Activated CD8-positive, alpha-beta T cell treated with anti-CD3 and anti-CD28 coated beads, Interleukin-2, amount 10 ng/mL, durations not matched to agents 7 days and 5 days (primary cell): ENCODE results near the gene MSI2. TPM values are rescaled to one million over a fixed set of nuclear protein-coding genes. Genes with fewer than 3 reads are reported as not detected.
A peak's percentile ranks its signal among the peaks of the same experiment; 100 is the strongest.

Source experiments
- ATAC-seq: fragments of 150-1000 bp; cut with Tn5 transposase; one replicate; pipeline ENCODE4 v1.10.0; 2021; ENCODE audit warnings: moderate library complexity
- CTCF ChIA-PET: fragments of 350-600 bp; sonication (Branson Sonifier 250); formaldehyde crosslinking; loops from one replicate; lab custom pipeline; 2021; ENCODE audit warnings: antibody characterized with exemption; lab: Charles Lee
- POLR2A ChIA-PET: fragments of 350-600 bp; sonication (Branson Sonifier 250); formaldehyde crosslinking; loops from one replicate; lab custom pipeline; 2021; ENCODE audit warnings: antibody characterized with exemption; lab: Charles Lee
- DNase-seq: peaks from one replicate; pipeline ENCODE4 v3.0.0-alpha.2; 2020
- H3K27ac Mint-ChIP-seq: one replicate; pipeline ENCODE4 v1.8.0; 2021; ENCODE audit warnings: mild to moderate bottlenecking, mixed read lengths
- H3K27me3 Mint-ChIP-seq: one replicate; pipeline ENCODE4 v1.8.0; 2021; ENCODE audit warnings: low read depth, mixed read lengths
- H3K36me3 Mint-ChIP-seq: one replicate; pipeline ENCODE4 v1.8.0; 2021; ENCODE audit warnings: low read depth, mixed read lengths
- H3K4me1 Mint-ChIP-seq: one replicate; pipeline ENCODE4 v1.8.0; 2021; ENCODE audit warnings: low read depth, mixed read lengths
- H3K4me3 Mint-ChIP-seq: one replicate; pipeline ENCODE4 v1.8.0; 2021; ENCODE audit warnings: mild to moderate bottlenecking, mixed read lengths
- H3K9me3 Mint-ChIP-seq: one replicate; pipeline ENCODE4 v1.8.0; 2022; ENCODE audit warnings: mixed read lengths; ENCODE audit not compliant: insufficient read depth
- total RNA-seq, 2 experiments: library from RNA; stranded (reverse); gene quantifications; one replicate each; pipeline ENCODE4 v1.2.3, GENCODE V29; 2021

MSI2 gene
- total RNA-seq, 2 experiments from 2014 or later = 123 to 125 TPM

DNA sequence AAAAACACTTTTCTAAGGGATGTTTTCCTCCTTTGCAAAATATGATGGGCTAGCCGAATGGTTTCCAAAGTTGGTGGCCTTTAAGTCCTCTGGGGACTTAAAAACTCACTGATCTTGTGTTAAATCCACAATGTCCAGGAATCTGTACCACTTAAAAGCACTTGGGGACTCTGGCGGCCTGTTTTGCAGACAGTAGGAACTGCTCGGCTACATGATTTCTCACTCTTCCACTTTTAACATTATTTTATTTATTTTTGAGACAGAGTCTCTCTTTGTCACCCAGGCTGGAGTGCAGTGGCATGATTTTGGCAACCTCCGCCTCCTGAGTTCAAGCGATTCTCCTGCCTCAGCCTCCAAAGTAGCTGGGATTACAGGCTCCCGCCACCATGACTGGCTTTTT is 9.1 kb upstream of the MSI2 start:
- H3K4me3 Mint-ChIP-seq = no peak overlapping the region
- H3K4me1 Mint-ChIP-seq = peaks cover 9% of the 10 kb centered on the region
- no peak for DNase-seq
- no peak overlapping the region for H3K27ac Mint-ChIP-seq
- peaks cover 5% of the 10 kb centered on the region for H3K36me3 Mint-ChIP-seq
- H3K27me3 Mint-ChIP-seq = peaks cover 5% of the 10 kb centered on the region
- ChIA-PET CTCF (interaction anchor here (1.5 kb wide), 1 partner anchor 425 kb away, joined by 5 read pairs; no protein-coding TSS in a partner anchor), POLR2A (no interaction called here)
- ATAC-seq = no peak
- H3K9me3 Mint-ChIP-seq = peaks cover 14% of the 10 kb centered on the region

DNA sequence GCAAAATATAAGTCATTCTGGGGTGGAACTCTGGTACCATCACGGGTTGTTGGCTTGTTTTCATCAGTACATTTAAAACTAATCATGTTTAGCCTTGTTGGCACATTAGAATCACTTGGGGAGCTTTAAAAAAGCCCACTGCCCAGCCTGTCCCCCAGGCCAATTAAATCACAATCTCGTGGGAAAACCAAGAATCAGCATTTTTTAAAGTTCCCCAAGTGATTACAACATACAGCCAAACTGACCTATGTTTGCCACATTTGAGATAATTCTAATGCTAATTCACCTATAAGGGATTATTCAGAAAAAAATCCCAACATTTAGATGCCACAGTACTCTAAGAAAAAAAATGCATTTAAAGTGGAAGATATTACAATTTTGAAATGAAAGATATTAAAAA is 8.4 kb upstream of the MSI2 start:
- DNase-seq (no peak), ATAC-seq (no peak)
- H3K27me3 Mint-ChIP-seq = peaks cover 5% of the 10 kb centered on the region
- peaks cover 14% of the 10 kb centered on the region for H3K9me3 Mint-ChIP-seq
- CTCF ChIA-PET = no interaction called here
- no peak overlapping the region for H3K27ac Mint-ChIP-seq
- no peak overlapping the region for H3K4me3 Mint-ChIP-seq
- POLR2A ChIA-PET = no interaction called here
- peaks cover 7% of the 10 kb centered on the region for H3K4me1 Mint-ChIP-seq
- H3K36me3 Mint-ChIP-seq = peaks cover 5% of the 10 kb centered on the region

DNA sequence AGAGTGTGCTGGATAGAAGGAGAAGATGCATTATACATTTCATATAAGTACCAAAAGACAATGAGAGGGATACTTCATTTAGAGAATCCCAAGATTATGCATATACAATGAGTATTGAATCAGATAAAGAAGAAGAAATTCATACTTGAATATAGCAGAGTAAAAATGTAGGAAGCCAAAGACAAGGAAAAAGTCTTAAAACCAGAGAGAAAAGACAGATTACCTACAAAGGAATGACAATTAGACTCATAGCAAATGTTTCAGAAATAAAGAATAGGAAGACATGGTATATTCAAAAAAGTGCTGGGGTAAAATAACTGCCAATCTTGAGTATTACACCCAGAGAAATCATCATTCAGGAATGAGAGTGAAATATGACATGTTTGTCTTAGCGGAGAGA is 6.8 kb upstream of the MSI2 start:
- POLR2A ChIA-PET = no interaction called here
- Mint-ChIP-seq H3K4me3 (no peak overlapping the region), H3K36me3 (peaks cover 5% of the 10 kb centered on the region), H3K9me3 (peaks cover 14% of the 10 kb centered on the region), H3K27me3 (peaks cover 10% of the 10 kb centered on the region), H3K4me1 (peaks cover 5% of the 10 kb centered on the region), H3K27ac (no peak overlapping the region)
- ATAC-seq (no peak), DNase-seq (no peak)
- CTCF ChIA-PET = no interaction called here

DNA sequence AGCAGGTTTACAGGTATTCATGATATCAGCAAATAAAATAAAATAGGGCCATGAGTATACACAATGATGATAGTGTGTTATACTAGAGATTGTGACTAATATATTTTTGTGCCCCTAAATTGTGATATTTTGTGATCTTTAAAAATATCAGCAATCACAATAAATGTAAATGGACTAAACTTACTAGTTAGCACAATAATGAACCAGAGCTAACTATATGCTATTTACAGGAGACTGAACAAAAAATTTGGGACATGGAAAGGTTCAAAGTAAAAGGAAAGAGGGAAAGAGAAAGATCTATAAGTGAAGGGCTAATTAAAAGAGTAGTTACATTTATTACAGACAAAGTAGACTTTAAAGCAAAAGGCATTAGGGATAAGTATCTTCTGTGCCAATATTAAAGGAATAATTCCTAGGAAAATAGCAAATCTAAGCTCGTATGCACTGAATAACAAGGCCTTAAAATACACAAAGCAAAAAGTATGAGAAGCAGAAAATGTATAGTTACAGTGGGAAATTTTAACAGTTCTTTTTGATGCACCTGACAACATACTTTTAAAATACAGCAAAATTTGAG is 5.0 kb upstream of the MSI2 start:
- Mint-ChIP-seq H3K4me1 (peaks cover 18% of the 10 kb centered on the region), H3K36me3 (peaks cover 5% of the 10 kb centered on the region), H3K27me3 (peaks cover 11% of the 10 kb centered on the region), H3K4me3 (no peak overlapping the region), H3K27ac (no peak overlapping the region), H3K9me3 (peaks cover 14% of the 10 kb centered on the region)
- DNase-seq (no peak), ATAC-seq (no peak)
- ChIA-PET POLR2A (no interaction called here), CTCF (interaction anchor here (1.4 to 3.5 kb wide), 2 partner anchors 8 to 421 kb away, joined by 7 to 10 read pairs; no protein-coding TSS in a partner anchor)

DNA sequence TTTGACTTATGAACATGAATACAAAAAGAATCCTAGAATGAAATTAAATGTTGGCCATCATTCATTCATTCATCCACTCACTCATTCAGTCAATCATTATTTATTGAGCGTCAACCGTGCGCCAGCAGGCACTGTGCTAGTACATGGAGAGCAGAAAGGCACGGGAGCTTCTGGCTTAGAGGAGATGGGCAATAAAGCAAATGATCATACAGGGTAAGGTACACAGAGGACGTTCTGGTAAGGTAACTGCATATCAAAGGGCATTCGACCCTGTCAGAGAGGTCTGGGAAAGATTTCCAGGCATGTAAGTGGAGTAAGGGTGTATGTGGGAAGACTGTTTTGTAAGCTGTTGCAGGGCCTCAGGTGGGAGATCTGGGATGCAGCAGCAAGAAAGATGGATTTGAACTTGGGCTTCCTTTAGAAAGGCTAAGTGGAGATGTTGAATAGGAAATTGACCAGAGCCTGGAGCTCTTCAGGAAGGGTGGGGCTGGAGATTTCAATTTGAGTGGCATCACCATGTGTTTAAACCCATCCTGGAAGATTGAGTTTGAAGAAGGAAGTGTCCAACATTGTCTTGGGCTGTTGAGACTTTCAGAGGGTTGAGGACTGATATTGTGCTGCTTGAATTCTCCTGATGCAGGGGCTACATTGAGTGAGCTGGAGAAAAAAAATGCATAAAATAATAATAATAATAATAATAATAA is 2.8 kb upstream of the MSI2 start:
- no peak overlapping the region for H3K27ac Mint-ChIP-seq
- DNase-seq (no peak), ATAC-seq (no peak)
- peaks cover 10% of the 10 kb centered on the region for H3K36me3 Mint-ChIP-seq
- peaks cover 6% of the 10 kb centered on the region for H3K27me3 Mint-ChIP-seq
- peaks cover 14% of the 10 kb centered on the region for H3K9me3 Mint-ChIP-seq
- ChIA-PET POLR2A (no interaction called here), CTCF (interaction anchor here (0.8 to 6.7 kb wide), 4 partner anchors 10 to 580 kb away, joined by 3 to 53 read pairs (median 6); no protein-coding TSS in a partner anchor)
- no peak overlapping the region for H3K4me3 Mint-ChIP-seq
- H3K4me1 Mint-ChIP-seq = peaks cover 23% of the 10 kb centered on the region

DNA sequence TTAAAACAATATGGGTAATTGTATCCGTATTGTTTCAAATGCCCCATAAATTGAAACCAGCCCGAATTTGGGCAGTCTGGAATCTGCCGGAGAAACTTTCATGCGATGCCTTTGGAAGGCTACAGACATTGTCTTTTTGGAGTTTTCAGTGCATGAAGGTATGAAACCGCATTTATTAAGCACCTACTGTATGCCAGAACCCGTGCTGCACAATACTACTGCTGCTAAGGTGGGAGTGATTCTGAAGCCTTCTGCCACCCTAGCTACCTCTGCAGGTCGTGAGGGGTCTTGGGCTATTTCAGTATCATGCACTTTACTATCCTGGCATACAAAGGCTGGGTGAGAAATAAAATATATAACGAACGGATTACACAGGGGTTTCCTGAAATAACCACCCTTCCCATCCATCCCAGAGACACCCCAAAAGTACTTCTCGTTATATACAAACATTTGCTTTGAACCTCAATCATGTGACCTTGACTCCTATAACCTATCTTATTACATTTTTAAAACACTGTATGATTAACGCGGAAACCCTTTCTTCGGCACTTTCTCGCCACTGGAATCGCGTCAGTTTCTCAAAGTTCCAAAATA is 1.0 kb upstream of the MSI2 start:
- no peak for ATAC-seq
- H3K4me3 Mint-ChIP-seq = peak overlapping the region; percentile 84
- DNase-seq = no peak
- H3K9me3 Mint-ChIP-seq = peaks cover 8% of the 10 kb centered on the region
- peaks cover 6% of the 10 kb centered on the region for H3K27me3 Mint-ChIP-seq
- H3K27ac Mint-ChIP-seq = peak overlapping the region; percentile 81
- ChIA-PET POLR2A (no interaction called here), CTCF (interaction anchor here (1.3 to 6.7 kb wide), 3 partner anchors 12 to 492 kb away, joined by 3 to 53 read pairs (median 3); no protein-coding TSS in a partner anchor)
- peaks cover 40% of the 10 kb centered on the region for H3K4me1 Mint-ChIP-seq
- H3K36me3 Mint-ChIP-seq = peaks cover 20% of the 10 kb centered on the region

DNA sequence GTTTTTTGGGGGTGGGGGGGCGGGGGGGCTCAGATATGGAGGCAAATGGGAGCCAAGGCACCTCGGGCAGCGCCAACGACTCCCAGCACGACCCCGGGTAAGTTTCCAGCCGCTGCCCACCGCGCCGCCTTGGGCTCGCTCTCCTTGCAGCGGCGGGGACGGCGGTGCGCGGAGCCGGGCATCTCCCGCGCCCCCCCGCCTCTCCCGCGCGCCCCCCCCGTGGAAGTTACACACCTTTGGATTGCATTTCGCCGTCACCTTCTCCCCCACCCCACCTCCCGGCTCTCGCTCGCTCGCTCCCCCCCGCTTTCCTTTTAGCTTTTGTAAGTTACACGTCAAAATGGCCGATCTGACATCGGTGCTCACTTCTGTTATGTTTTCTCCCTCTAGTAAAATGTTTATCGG is 387 bp downstream of the MSI2 start:
- Mint-ChIP-seq H3K4me1 (peaks cover 55% of the 10 kb centered on the region), H3K27me3 (peaks cover 6% of the 10 kb centered on the region)

DNA sequence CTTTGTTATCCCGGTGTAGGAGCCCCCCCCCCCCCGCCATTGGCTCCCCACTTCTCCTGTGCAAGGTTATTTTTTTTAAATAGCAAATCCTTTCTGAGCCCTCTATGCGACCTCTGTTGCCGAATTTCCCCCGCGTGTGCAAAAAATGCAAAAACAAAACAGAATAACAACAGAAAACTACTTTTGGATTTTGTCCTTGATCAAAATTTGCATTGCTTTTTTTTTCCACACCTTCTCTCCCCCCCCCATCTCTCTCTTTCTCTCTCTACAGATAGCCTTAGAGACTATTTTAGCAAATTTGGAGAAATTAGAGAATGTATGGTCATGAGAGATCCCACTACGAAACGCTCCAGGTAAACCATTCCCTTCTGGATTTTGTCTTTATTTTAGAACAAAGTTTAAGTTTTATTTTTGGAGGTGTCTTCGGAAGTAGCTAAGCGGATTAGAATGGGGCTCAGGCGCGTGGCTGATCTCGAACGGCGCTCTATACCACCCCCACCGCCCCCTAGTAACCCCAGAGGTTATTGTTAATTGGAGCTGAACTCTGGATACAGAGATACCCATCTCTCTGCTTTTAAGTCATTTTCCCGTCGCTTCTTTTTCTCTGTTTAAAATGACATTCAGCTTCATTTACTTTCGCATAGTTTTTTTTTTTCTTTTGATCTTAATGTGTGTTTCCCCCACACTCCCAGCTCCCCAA is 1.0 kb downstream of the MSI2 start:
- H3K36me3 Mint-ChIP-seq = peaks cover 41% of the 10 kb centered on the region
- ATAC-seq (no peak), DNase-seq (peak; percentile 39)
- H3K27ac Mint-ChIP-seq = peak overlapping the region; percentile 88
- peaks cover 6% of the 10 kb centered on the region for H3K27me3 Mint-ChIP-seq
- ChIA-PET POLR2A (interaction anchor here (0.6 to 2.0 kb wide), 17 partner anchors 10 to 1097 kb away, joined by 3 to 14 read pairs (median 3); partner anchors contain the start of gene SRSF1), CTCF (interaction anchor here (0.6 to 6.7 kb wide), 11 partner anchors 9 to 742 kb away, joined by 3 to 53 read pairs (median 4); no protein-coding TSS in a partner anchor)
- peaks cover 61% of the 10 kb centered on the region for H3K4me1 Mint-ChIP-seq
- H3K4me3 Mint-ChIP-seq = peak overlapping the region; percentile 83
- H3K9me3 Mint-ChIP-seq = no peaks in the 10 kb centered on the region

More for the DNA sequence above, 387 bp downstream of the MSI2 start:
- ATAC-seq (peak; percentile 24), DNase-seq (peak; percentile 67)
- CTCF ChIA-PET = interaction anchor here (1.2 to 6.7 kb wide), 3 partner anchors 10 to 17 kb away, joined by 3 to 53 read pairs (median 4); no protein-coding TSS in a partner anchor
- H3K9me3 Mint-ChIP-seq = no peaks in the 10 kb centered on the region
- POLR2A ChIA-PET = interaction anchor here (0.7 to 2.0 kb wide), 11 partner anchors 10 to 750 kb away, joined by 3 to 14 read pairs (median 3); partner anchors contain the start of gene SRSF1
- H3K4me3 Mint-ChIP-seq = peak overlapping the region; percentile 83
- H3K27ac Mint-ChIP-seq = peak overlapping the region; percentile 88
- H3K36me3 Mint-ChIP-seq = peaks cover 35% of the 10 kb centered on the region

DNA sequence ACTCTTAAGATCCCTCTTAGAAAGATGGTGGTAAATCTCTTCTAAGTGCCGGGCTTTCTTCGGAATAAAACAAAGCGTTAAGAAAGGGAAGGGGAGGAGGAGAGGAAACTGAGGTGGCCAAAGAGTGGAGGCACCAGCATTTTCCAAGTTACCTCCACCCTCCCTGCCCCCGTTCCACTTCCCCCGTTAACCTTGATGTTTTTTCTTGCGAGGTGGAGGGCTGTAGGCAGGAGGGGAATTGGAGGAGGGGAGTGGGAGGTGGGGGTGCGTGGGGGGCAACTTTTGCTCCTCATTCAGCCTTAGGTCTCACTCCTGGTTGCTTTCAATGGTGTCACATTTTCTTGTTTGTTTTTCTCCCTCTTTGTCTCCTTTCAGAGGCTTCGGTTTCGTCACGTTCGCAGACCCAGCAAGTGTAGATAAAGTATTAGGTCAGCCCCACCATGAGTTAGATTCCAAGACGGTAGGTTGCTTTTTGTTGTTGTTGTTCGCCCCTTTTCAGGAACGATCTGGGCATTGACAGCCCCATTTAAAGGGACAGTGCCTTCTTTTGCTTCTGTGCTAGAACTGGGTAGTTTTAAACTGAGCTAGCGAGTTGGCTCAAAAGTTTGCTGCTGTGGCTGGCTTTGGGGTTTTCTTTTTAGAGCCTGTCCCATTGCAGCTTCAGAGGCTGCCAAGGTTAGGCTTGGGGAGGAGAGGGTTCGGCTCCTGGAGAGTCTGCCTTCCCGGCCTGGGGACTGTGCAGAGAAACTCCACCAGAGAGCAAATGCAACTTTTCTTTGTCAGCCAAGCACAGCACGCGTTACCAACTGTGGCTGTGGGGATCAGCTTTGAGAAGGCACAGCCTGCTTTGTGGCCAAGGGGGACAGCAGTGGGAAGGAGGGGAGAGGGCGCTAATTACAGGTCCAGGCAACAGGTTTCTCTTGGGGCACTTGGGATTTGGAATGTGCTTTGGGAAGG is 1.9 kb downstream of the MSI2 start:
- CTCF ChIA-PET = interaction anchor here (0.6 to 6.7 kb wide), 13 partner anchors 8 to 741 kb away, joined by 3 to 53 read pairs (median 3); no protein-coding TSS in a partner anchor
- Mint-ChIP-seq H3K9me3 (no peaks in the 10 kb centered on the region), H3K27ac (peak overlapping the region; percentile 88), H3K27me3 (peaks cover 6% of the 10 kb centered on the region), H3K36me3 (peaks cover 49% of the 10 kb centered on the region), H3K4me1 (peaks cover 69% of the 10 kb centered on the region), H3K4me3 (peak overlapping the region; percentile 83)
- ATAC-seq (no peak), DNase-seq (peak; percentile 31)
- POLR2A ChIA-PET = interaction anchor here (0.6 to 2.0 kb wide), 14 partner anchors 9 to 1097 kb away, joined by 3 to 14 read pairs (median 4); partner anchors contain the start of gene SRSF1

DNA sequence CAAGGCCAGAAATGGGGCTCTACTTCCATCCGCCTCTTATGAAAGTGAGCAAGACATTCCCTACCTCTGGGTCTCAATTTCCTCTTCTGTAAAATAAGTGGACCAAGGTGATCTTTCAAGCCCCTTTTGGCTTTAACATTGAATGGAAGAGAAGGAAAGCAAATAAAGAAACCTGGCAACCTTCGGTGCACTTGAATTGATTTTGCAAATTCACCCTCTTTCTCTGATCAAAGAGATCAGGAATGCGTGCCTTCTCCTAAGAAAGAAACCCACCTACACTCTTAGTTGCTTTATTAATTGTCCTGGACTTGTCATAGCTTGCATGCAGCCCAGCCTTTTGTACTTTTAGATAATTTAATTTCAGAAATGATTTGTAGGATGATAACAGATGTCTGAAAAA is 3.0 kb downstream of the MSI2 start:
- Mint-ChIP-seq H3K27me3 (peaks cover 2% of the 10 kb centered on the region), H3K36me3 (peaks cover 59% of the 10 kb centered on the region), H3K27ac (no peak overlapping the region), H3K4me3 (peak overlapping the region; percentile 83), H3K9me3 (no peaks in the 10 kb centered on the region), H3K4me1 (peaks cover 72% of the 10 kb centered on the region)
- no peak for DNase-seq
- no peak for ATAC-seq
- ChIA-PET POLR2A (interaction anchor here (0.5 kb wide), 1 partner anchor 20 kb away, joined by 3 read pairs; no protein-coding TSS in a partner anchor), CTCF (interaction anchor here (0.8 to 3.9 kb wide), 4 partner anchors 16 to 412 kb away, joined by 3 to 24 read pairs (median 3); no protein-coding TSS in a partner anchor)
